22Rv1 (cell line): Measurements from ENCODE around the gene MPZL1.

Experiments used
- CTCF ChIP-seq: fragments of 450-650 bp; IDR thresholded peaks from 2 replicates; pipeline ENCODE4 v1.5.1; 2017; ENCODE audit warnings: mild to moderate bottlenecking
- ZFX ChIP-seq: fragments of 450-650 bp; IDR thresholded peaks from 2 replicates; pipeline ENCODE4 v1.6.1; 2017; ENCODE audit warnings: antibody characterized with exemption, borderline replicate concordance

- TF ChIP-seq CTCF (no peak), ZFX (no peak)
Measured at GRCh38 chr1:167775178-167775577, 53.4 kb downstream of the MPZL1 start.
